GM12864 (cell line): ENCODE data around the gene SRPK2.

ENCODE experiments used
- DNase-seq: peaks from one replicate; pipeline ENCODE4 v3.0.0-alpha.2; 2011; ENCODE audit warnings: low read depth
- H3K4me3 ChIP-seq: 2 replicates; pipeline ENCODE4 v1.5.1; 2011; ENCODE audit warnings: mild to moderate bottlenecking, low read depth, low read length, control low read depth
- CTCF ChIP-seq: IDR thresholded peaks from 2 replicates; pipeline ENCODE4 v1.5.1; 2011; ENCODE audit warnings: low read depth, mild to moderate bottlenecking, moderate library complexity, low read length, control low read depth, inconsistent platforms; ENCODE audit errors: missing control alignments

SRPK2 gene

DNA sequence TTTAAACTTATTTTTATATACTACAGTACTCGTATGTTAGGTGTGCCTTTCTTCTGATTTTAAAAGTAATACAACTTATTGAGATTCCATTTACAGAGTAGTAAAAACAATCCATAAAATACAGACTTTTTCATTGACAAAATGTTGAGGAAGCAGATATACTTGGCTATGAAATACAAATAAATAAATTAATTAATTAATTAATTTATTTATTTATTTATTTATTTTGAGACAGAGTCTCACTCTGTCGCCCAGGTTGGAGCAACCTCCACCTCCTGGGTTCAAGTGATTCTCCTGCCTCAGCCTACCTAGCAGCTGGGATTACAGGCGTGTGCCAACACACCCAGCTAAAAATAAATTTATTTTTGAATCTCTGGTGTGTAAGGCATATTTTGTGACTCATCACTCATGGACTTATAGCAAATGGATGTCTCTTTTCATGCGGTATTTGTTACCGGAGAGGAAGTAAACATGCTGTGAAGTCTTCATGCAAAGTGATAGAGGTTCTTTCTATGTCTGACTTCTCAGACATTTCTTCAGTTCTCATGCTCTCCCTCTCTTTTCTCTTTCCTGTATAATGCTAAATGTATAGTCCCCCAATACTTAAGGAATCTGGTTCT is 20.2 kb upstream of the SRPK2 start:
- TF ChIP-seq CTCF, result no peak
- no peak overlapping the region for H3K4me3 ChIP-seq
- no peak for DNase-seq

- TF ChIP-seq CTCF, result no peak
- no peak for DNase-seq
- H3K4me3 ChIP-seq, result no peak overlapping the region
These were observed 14.4 kb upstream of the SRPK2 start for GRCh38 chr7:105403128-105403527.

DNA sequence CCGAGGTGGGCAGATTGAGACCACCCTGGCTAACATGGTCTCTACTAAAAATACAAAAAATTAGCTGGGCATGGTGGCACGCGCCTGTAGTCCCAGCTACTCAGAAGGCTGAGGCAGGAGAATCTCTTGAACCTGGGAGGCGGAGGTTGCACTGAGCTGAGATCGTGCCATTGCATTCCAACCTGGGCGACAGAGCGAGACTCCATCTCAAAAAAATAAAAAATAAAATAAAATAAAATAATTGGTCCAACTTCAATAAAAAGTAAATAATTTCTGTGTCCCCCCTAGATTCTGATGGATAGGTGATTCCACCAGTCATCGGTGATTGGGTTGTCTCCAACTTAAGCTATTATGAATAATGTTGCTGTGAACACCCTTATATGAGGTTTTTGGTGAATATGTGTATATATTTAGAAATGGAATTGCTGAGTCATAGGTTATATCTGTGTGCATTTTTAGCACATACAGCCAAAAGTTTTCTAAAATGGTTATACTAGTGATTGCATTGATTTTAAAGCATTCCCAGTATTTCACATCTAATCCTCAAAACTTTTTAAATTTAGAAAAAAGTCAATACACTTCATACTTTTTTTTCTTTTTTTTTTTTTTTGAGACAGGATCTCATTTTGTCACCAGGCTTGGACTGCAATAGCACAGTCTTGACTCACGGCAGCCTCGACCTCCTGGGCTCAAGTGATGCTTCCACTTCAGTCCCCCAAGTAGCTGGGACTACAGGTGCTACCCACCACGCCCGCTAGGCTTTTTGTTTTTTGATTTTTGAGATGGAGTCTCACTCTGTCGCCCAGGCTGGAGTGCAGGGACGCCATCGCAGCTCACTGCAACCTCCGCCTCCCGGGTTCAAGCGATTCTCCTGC is 13.7 kb upstream of the SRPK2 start:
- H3K4me3 ChIP-seq, result no peak overlapping the region
- no peak for DNase-seq
- no peak for TF ChIP-seq CTCF

DNA sequence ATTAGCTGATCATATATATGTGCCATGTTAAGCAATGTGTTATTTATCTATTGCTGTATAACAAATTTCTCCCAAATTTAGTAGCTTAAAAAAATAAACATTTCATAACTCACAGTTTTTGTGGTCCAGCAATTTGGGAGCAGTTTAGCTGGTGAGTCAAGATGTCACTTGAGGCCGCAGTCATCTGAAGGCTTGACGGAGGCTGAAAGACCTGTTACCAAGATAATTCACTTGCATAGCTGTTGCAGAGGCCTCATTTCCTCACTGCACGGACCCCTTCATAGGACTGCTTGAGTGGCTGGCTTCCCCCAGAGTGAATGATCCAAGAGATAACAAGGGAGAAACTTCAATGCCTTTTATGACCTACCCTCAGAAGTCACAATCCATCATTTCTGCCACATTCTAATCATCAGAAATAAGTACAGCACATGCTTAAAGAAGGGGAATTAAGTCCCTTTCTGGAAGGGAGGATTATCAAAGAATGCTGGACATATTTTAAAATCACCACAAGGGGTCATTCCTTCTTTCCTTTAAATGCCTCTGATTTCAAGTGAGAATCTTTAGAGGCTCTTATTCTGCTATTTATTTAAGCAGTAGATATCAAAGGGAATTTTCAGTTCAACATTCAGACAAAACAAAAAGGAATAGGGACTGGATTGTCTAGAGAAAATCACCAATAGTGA is 10.5 kb upstream of the SRPK2 start:
- H3K4me3 ChIP-seq, result no peak overlapping the region
- no peak for DNase-seq
- TF ChIP-seq CTCF, result no peak

- TF ChIP-seq CTCF, result no peak
These were observed 7.8 kb upstream of the SRPK2 start for GRCh38 chr7:105396566-105396965.

GRCh38 chr7:105391429-105391828 is 2.7 kb upstream of the SRPK2 start:
- no peak for TF ChIP-seq CTCF
- DNase-seq, result no peak
- no peak overlapping the region for H3K4me3 ChIP-seq

More at GRCh38 chr7:105396566-105396965, 7.8 kb upstream of the SRPK2 start:
- no peak overlapping the region for H3K4me3 ChIP-seq
- no peak for DNase-seq
